Kidney epithelial cell (primary cell): ENCODE data around the gene PIP4K2A. TPM values are rescaled to one million over a fixed set of nuclear protein-coding genes. Genes with fewer than 3 reads are reported as not detected.
A peak's percentile ranks its signal among the peaks of the same experiment; 100 is the strongest.

Experiments used
- DNase-seq: peaks from one replicate; pipeline ENCODE4 v3.0.0-alpha.2; 2010; ENCODE audit warnings: low read depth
- H3K27me3 ChIP-seq: 2 replicates; pipeline ENCODE4 v1.6.0; 2011; ENCODE audit warnings: low read length; ENCODE audit not compliant: control insufficient read depth, insufficient read depth
- H3K36me3 ChIP-seq: 2 replicates; pipeline ENCODE4 v1.5.1; 2011; ENCODE audit warnings: low read length; ENCODE audit not compliant: control insufficient read depth, insufficient read depth
- H3K4me3 ChIP-seq: 2 replicates; pipeline ENCODE4 v1.5.1; 2011; ENCODE audit warnings: low read depth, mild to moderate bottlenecking, control low read depth, low read length
- total RNA-seq: library from RNA; depleted of rRNA; stranded (reverse); fragments of >200 nt; gene quantifications from 2 replicates; pipeline ENCODE4 v1.2.3, GENCODE V29; 2015
- TF ChIP-seq, protein P1 (sequence below): IDR thresholded peaks from 2 replicates; pipeline ENCODE4 v1.5.1; 2011; ENCODE audit warnings: mild to moderate bottlenecking, moderate library complexity, low read length, control low read depth, inconsistent platforms; ENCODE audit not compliant: insufficient read depth, poor library complexity, severe bottlenecking

Gene PIP4K2A
- total RNA-seq, 1 donor from 2014 or later = 23.6 TPM

DNA sequence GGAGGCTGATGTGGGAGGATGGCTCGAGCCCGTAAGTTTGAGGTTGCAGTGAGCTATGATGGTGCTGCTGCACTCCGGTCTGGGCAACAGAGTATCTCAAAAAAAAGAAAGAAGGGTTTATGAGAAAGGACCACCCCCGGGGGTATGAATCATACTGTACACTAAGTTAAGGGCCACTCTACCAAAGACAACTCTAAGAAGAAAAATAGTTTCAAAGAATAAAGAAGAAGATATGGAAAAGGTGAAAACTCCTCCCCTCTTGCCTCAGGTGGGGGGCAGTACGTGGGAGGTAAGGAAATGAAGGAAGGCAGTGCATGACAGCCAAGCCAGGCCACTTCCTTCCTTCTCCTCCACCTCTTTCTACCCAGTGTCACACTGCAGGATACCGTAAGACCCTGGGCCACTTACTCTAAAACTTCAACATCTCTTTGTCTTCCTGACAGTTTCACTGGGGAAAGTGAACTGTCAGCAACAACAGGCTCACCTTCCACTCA, 61.3 kb downstream of the PIP4K2A start:
- H3K36me3 ChIP-seq = no peaks in the 10 kb centered on the region
- DNase-seq = no peak
- no peaks in the 10 kb centered on the region for H3K27me3 ChIP-seq
- TF ChIP-seq, protein P1, sequence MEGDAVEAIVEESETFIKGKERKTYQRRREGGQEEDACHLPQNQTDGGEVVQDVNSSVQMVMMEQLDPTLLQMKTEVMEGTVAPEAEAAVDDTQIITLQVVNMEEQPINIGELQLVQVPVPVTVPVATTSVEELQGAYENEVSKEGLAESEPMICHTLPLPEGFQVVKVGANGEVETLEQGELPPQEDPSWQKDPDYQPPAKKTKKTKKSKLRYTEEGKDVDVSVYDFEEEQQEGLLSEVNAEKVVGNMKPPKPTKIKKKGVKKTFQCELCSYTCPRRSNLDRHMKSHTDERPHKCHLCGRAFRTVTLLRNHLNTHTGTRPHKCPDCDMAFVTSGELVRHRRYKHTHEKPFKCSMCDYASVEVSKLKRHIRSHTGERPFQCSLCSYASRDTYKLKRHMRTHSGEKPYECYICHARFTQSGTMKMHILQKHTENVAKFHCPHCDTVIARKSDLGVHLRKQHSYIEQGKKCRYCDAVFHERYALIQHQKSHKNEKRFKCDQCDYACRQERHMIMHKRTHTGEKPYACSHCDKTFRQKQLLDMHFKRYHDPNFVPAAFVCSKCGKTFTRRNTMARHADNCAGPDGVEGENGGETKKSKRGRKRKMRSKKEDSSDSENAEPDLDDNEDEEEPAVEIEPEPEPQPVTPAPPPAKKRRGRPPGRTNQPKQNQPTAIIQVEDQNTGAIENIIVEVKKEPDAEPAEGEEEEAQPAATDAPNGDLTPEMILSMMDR = no peak
- no peak overlapping the region for H3K4me3 ChIP-seq

DNA sequence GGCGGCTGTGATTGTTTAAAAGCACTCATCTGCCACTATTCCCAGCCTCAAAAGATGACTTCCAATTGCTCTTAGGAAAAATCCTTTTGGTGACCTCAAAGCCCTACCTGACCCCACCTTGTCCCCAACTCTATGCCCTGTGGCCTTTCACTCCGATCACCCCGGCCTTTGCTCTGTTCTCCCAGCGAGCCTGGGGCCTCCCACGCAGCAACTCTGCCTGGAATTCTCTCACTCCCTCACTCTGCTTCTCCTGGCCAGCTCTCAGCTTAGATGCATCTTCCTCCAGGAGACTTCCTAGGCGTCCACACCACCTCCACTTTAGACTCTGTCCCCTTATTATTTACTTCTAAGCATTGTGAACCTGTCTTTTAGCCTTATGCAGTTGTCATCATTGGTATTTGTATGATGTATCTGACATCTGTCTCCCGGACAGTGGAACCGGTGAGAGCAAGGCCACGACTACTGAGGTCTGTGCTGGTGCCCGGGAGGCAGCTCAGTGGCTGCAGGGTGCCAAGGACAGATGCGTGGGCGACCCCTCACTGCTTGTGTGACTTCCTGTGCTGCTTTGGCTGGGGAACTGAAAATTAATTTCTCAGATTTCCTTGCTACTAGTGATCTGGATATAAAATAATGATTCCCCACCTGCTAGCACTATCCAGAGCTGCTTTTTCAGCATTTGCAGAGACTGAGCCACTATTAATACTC, 63.0 kb downstream of the PIP4K2A start:
- H3K27me3 ChIP-seq = no peaks in the 10 kb centered on the region
- DNase-seq = no peak
- H3K36me3 ChIP-seq = no peaks in the 10 kb centered on the region
- no peak overlapping the region for H3K4me3 ChIP-seq
- TF ChIP-seq, protein P1 = no peak

DNA sequence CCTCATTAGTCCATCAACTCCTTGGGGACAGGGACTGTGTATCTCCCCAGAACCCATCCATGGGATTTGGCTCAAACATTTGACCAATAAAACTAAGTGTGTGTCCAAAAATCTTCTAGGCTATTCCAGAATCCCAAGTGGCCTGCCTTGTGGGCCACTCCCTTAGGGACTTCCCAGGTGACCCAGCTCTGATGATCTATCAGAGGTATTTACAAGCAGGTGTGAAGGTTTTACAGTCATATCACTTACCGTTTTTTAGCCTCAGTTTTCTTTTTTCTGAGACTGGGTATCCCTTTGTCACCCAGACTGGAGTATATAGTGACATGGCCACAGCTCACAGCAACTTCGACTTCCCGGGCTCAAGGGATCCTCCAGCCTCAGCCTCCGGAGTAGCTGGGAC, 64.4 kb downstream of the PIP4K2A start:
- DNase-seq = no peak
- Histone ChIP-seq H3K4me3 (no peak overlapping the region), H3K27me3 (no peaks in the 10 kb centered on the region), H3K36me3 (no peaks in the 10 kb centered on the region)
- TF ChIP-seq, protein P1 = no peak

DNA sequence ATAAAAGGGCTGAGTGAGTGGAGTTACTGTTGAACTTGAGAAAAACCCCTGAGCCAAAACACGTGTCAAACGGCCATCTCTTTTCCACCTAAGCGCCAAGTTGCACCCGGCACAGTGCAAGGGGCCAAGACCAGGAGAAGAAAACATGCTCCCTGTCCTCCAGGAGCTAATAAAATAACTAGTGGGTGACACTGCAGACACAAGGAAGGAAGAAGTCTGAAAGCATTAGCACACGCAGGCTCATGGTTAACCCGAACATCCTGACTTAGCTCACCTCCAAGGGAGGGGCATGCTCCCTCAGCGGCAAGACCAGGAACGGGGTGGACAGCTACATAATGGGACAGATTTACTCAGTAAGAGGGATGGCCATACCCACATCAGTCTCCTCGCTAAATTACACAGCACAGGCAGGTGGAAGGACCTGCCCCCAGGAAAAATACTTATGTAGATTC, 65.0 kb downstream of the PIP4K2A start:
- Histone ChIP-seq H3K36me3 (no peaks in the 10 kb centered on the region), H3K4me3 (no peak overlapping the region), H3K27me3 (no peaks in the 10 kb centered on the region)
- DNase-seq = no peak
- TF ChIP-seq, protein P1 = no peak

DNA sequence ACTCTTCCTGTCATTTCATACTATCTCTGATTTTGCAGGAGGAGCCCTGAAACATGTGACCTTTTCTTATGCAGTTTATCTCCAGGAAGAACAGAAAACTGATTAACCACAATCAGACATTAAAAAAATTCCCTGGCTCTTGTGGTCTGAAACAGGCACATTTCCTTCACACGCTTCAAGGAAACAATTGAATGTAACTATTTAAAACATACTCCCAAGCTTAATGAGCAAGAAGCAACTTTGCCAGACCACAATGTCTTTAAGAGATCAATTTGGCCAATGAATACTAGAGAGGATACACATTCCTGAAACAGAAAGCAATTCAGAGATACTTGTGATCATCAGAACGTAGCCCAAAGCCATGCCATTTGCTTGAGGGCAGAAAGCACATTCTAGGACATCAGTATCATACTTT, 65.8 kb downstream of the PIP4K2A start:
- no peak overlapping the region for H3K4me3 ChIP-seq
- TF ChIP-seq, protein P1 = no peak
- no peaks in the 10 kb centered on the region for H3K36me3 ChIP-seq
- H3K27me3 ChIP-seq = no peaks in the 10 kb centered on the region
- DNase-seq = peak; percentile 95

DNA sequence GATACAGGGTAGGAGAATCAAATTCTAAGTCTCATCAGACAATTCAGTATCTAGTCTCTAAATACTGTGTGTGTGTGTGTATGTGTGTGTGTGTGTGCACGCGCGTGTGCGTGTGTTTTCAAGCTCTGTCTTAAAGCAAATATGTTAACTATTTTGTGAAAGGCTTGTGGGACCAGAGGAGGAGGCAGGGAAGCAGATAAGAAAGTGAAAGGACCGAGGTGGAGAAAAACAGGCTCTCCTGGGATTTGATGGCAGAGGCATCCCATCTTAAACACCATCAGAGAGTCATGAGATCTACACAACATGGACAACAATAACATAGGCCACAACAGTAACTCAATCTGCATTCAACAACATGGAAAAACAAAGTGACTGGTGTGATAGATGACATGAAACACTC, 67.1 kb downstream of the PIP4K2A start:
- Histone ChIP-seq H3K4me3 (no peak overlapping the region), H3K27me3 (no peaks in the 10 kb centered on the region), H3K36me3 (no peaks in the 10 kb centered on the region)
- DNase-seq = no peak
- TF ChIP-seq, protein P1 = no peak
